Fibroblast of skin of left biceps (primary cell): ENCODE data around the gene OR51B4.
"Not testable (repeated sequence)": the region's sequence is repeated elsewhere in the genome, so short reads cannot be mapped to it uniquely, and the experiment has no call there.

Source experiments
- DNase-seq, 2 experiments: peaks; one replicate each; pipeline ENCODE4 v3.0.0-alpha.2; 2013; ENCODE audit warnings: low read depth in 2 of 2

OR51B4 gene

DNA sequence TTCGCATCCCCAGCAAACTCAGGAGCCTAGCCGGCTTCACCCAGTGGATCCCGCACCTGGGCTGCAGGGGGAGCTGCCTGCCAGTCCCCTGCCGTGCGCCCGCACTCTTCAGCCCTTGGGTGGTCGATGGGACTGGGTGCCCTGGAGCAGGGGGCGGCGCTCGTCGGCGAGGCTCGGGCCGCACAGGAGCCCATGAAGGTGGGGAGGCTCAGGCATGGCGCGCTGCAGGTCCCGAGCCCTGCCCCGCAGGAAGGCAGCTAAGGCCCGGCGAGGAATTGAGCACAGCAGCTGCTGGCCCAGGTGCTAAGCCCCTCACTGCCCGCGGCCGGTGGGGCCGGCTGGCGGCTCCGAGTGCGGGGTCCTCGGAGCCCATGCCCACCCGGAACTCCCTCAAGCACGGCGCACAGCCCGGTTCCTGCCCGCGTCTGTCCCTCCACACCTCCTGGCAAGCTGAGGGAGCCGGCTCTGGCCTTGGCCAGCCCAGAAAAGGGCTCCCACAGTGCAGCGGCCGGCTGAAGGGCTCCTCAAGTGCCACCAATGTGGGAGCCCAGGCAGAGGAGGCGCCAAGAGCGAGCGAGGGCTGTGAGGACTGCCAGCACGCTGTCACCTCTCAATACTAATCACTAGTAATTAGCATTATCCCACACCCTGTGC lies 7.3 kb downstream of the OR51B4 start:
- DNase-seq: not testable (repeated sequence)

DNA sequence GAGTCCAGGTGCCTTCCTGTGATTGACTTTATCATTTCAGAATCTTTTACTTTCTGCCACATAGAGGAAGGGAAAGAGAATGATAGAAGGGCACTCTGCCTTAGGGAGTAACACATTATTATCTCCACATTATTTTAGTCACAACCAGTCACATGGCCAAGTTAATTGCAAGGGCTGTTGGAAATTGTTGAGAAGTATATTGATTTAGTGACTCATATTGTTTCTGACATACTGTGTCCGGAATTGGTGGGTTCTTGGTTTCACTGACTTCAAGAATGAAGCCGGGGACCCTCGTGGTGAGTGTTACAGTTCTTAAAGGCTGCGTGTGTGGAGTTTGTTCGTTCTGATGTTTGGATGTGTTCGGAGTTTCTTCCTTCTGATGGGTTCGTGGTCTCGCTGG lies 8.7 kb downstream of the OR51B4 start:
- DNase-seq: no peak

DNA sequence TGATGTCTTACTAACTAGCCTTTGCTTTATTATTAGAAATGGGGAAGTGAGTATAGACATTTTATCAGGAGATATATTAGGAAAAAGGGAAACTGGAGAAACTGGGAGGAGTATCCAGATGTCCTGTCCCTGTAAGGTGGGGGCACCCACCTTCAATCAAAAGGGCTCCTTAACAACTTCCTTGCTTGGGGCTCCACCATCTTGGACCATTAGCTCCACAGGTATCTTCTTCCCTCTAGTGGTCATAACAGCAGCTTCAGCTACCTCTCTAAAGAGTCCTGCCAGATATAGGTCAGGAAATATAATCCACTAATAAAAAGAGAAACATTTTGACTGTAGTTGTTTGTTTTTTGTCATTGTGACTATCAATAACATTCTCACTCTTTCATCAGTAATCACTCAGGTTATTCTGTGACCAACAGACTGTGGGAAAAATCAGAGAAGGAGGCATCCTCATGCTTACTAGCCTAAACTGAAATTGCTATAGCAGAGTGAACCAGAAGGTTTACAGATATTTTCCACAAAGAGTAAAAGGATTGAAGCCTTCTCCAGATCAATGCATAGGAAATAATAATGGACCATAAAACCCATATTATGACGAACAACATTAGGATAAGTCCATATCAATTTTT lies 10.4 kb downstream of the OR51B4 start:
- DNase-seq: no peak

DNA sequence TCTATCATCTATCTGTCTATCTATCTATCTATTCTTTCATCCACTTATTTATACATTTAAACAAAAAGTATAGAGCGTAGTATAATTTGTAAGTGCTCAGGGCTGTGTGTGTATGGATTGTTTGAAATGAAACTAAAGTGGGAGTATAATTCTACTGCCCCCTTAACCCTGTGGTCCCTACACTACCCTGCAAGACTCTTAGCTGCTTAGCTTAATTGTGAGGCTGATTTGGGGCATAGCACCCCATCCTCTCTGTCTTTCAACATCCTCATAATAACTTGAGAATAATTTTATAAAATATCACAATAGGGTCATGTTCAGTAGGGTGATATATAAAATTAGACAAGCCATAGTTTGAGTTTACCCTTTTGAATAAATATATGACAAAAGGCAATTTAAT lies 11.6 kb downstream of the OR51B4 start:
- DNase-seq: no peak

DNA sequence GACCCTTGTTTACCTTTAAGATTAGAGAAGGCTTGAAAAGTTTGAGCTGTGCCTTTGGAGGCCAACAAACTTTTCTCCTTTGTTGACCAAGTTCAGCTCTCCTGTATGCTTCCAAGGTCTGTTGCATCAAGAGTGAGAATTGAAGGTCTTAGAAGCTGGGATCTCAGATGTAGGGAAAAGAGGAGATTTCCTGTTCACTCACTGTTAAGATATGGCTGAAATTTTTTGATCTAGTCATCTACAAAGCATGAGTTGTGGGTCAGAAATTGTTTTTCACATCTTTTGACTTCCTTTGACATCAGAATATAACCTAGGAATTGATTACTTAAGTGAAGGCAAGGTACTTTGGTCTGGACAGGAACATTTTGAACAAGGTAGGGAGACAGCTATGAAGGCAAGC lies 12.1 kb downstream of the OR51B4 start:
- no peak for DNase-seq

DNA sequence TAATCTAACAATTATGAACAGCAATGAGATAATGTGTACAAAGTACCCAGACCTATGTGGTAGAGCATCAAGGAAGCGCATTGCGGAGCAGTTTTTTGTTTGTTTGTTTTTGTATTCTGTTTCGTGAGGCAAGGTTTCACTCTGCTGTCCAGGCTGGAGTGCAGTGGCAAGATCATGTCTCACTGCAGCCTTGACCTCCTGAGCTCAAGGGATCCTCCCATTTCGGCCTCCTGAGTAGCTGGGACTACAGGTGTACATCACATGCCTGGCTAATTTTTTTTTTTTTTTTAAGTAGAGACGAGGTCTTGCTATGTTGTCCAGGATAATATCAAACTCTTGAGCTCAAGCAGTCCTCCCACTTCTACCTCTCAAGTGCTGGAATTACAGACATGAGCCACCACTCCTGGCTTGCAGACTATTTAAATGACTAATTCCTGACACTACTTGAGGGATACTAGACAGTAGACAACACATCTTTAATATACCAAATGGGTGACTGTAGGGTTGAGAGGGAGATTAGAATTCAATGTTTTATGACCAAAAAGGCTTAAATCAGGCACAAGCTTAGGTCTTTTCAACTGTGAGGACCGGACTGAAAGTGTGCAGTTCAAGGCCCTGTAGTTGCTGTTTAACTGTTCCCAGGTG lies 12.7 kb downstream of the OR51B4 start:
- no peak for DNase-seq

DNA sequence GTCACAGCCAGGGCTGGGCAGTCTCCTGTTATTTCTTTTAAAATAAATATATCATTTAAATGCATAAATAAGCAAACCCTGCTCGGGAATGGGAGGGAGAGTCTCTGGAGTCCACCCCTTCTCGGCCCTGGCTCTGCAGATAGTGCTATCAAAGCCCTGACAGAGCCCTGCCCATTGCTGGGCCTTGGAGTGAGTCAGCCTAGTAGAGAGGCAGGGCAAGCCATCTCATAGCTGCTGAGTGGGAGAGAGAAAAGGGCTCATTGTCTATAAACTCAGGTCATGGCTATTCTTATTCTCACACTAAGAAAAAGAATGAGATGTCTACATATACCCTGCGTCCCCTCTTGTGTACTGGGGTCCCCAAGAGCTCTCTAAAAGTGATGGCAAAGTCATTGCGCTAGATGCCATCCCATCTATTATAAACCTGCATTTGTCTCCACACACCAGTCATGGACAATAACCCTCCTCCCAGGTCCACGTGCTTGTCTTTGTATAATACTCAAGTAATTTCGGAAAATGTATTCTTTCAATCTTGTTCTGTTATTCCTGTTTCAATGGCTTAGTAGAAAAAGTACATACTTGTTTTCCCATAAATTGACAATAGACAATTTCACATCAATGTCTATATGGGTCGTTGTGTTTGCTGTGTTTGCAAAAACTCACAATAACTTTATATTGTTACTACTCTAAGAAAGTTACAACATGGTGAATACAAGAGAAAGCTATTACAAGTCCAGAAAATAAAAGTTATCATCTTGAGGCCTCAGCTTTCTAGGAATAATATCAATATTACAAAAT lies 13.4 kb downstream of the OR51B4 start:
- DNase-seq: no peak

DNA sequence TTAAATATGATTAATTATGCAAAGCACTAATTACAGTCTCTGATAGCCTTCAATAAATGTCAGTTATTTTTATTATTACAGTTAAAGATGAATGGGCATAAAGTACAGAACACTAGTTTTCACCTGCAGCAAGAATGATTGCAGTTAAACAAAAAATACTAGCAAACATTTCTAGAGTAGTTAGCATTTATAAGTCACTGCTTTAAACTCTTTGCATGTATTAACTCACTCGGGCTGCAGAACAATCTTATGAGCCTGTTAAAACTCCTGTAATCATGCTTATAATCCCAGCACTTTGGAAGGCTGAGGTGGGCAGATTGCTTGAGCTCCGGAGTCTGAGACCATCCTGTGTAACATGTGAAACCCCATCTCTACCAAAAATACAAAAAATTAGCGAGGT lies 14.8 kb downstream of the OR51B4 start:
- DNase-seq: no peak

DNA sequence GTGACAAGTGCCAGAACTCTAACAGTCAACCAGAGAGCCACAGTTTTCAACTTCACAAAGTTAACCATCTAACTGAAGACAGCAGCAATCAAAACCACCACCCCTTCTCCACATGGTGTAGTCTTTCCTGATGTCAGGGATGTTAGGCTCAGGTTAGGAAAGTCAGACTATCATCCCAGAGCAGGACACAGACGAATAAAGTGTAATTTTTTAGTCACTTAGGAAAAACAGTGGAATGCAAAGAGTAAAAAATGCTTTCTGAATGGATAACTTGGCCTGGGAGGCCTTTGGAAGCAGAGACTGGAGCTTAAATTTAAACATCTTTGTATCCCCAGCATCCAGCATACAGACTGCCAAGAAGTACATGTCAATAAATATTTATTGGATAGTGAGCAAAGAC lies 15.4 kb downstream of the OR51B4 start:
- DNase-seq: no peak

DNA sequence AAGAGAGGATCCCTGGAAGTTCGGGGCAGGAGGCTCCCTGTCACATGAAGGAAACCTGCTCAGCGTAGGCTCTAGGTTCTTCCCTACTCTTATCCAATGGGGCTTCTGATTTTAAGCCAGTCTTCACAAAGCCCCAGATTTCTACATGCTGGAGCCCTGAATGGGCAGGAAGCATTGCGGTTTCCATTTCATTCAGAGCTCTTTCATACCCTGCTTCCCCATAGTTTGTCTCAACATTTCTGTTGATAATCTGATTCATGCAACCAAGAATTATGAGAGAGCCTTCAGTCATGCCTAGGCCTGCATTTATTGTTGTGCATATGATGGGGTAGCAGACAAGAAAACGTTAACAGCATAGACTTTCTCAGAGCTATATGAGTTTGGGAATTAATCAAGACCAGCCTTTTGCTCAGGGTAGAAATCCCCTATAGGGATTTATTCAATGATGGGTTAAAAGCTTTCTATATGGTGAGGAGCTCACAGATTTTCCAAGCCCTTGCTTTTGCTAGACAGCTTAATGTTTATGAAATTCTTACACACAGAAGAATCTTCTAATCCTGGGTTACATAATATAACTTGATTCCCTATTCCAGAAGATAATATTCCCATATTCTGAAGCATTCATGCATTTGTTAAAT lies 15.9 kb downstream of the OR51B4 start:
- no peak for DNase-seq

DNA sequence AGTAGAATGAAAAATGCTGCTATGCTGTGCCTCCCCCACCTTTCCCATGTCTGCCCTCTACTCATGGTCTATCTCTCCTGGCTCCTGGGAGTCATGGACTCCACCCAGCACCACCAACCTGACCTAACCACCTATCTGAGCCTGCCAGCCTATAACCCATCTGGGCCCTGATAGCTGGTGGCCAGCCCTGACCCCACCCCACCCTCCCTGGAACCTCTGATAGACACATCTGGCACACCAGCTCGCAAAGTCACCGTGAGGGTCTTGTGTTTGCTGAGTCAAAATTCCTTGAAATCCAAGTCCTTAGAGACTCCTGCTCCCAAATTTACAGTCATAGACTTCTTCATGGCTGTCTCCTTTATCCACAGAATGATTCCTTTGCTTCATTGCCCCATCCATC lies 17.1 kb downstream of the OR51B4 start:
- no peak for DNase-seq

DNA sequence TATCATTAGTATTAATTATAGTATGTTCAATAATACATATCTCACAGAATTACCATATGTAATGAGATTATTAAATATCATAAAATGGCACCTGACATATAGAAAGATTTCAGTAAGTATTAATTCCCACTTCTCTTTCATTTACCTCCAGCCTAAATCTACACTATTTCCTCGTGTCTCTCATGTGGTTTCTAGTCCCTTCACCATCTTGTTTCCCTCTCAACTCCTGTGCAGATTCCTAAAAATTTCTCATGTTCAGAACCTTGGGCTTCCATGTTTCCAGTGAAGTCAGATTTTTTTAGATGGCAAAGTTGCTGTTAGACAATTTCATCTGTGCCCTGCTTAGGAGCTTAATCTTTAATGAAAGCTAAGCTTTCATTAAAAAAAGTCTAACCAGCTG lies 17.9 kb downstream of the OR51B4 start:
- no peak for DNase-seq

DNA sequence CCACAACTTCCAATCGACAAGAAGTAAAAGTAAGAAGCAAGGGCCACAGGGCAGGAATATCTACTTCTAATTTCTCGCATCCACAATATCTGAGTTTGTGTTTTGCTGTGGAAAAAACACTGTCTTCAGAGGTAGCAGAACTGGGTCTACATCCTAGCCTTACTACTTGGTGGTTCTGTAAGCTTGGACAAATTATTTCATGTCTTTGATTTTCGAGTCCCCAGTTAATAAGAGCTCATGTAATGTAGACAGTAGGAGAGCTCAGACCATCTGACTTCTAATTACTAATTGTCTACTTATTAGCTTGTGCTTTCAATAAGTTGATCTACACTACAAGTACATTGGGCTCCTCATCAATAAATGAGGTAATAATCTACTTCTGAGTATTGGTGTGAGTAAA lies 18.7 kb downstream of the OR51B4 start:
- DNase-seq: no peak

DNA sequence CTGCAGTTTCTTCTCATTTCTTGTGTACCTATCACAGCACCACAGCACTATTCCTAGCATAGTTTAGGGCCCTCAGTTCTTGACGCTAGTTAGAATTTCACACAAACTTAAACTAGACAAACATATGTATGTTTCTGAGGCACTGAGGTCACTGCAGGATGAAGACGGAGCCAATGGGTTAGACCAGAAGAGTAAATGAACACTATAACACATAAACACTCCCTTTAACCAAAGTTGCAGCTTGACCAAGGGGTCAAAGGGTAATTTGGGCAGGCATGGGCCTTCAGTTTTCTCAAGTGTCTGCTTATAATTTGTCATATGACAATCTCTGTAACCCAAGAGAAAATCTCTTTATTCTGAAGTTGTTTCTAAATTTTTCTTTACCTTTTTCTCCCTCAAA lies 19.1 kb downstream of the OR51B4 start:
- no peak for DNase-seq

DNA sequence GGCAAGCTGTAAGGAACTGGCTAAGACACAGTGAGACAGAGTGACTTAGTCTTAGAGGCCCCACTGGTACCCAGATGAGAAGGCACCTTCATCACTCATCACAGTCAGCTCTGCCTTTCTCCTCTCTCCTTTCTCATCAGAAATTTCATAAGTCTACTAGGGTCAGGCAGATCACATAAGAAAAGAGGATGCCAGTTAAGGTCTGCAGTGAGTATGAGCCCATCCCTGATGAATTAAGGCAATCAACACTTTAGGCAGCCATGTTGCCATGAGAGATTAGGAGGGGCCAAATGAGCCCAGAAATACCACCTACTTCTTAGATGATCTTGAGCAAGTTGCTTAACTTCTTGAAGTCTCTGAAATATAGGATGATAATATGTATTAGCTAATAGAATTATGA lies 20.1 kb downstream of the OR51B4 start:
- no peak for DNase-seq

DNA sequence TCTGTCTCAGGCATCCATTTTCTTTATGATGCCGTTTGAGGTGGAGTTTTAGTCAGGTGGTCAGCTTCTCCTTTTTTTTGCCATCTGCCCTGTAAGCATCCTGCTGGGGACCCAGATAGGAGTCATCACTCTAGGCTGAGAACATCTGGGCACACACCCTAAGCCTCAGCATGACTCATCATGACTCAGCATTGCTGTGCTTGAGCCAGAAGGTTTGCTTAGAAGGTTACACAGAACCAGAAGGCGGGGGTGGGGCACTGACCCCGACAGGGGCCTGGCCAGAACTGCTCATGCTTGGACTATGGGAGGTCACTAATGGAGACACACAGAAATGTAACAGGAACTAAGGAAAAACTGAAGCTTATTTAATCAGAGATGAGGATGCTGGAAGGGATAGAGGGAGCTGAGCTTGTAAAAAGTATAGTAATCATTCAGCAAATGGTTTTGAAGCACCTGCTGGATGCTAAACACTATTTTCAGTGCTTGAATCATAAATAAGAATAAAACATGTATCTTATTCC lies 21.1 kb downstream of the OR51B4 start:
- peak; percentile 81 for DNase-seq

DNA sequence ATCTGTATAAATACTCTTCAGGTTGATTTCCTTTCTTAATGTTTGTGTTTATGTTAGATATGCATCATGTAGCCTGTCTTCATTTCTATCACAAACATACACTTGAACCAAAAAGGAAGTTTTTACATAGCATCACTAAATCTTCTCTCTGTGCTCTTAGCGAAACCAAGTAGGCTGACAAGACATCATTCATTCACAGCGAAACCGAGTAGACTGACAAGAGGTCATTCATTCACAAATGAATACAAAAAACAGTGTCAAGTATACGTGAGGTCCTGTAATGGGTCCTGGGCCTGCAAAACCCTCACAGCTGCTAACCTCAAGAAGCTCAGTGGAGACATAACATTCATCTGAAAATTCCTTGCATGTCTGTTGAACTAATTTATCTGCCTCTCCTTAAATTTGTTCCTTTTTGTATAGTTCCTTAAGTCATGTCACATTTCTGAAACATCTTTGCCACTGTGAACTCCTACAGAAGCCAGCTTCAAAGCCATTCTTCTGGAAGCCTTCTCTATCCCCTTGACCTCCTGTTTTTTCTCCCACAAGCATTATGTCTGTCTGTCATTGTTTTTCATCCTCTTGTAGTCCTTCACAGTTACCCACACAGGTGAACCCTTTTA lies 22.2 kb downstream of the OR51B4 start:
- DNase-seq: no peak

DNA sequence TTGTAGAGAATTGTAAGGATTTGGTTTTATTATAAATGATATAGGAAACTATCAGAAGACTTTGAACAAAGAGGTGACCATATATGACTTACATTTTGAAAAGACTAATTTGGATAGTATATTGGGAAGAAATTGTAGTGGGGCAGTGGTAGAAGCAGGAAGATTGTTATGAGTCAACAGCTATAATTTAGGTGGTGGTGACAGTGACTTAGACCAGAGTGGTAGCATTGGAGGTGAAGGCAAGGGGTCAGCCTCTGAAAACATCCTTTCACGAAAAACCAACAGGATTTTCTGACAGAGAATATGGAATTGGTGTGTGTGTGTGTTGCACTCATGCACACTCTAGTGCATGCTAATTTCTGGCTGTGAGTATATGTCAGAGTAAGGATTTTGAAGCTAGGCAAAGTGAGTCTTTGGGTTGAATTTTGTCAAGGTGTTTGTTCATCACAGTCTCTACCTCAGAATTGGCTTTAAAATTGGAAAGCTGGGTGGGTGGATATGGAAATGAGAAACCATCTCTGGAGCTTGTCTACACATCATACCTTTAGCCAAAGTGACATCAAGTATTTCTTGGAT lies 23.9 kb downstream of the OR51B4 start:
- no peak for DNase-seq

DNA sequence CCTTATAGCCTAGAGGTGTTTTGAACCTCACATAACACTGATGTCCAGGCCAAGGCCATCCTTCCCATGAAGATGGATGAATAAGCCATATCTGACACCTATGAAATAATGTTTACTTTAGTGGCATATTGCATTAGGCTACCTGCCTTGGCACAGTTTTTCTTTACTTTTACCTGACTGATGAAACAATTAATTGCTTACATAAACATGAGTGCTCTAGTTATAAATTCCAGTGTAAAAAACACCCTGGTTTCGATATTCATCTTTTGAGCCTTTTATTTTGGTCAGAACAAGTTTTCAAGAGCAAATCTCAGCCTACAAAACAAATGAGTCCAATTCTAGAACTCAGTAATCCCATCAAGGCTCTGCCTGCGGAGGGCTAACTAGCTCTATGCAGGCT lies 25.0 kb downstream of the OR51B4 start:
- no peak for DNase-seq

DNA sequence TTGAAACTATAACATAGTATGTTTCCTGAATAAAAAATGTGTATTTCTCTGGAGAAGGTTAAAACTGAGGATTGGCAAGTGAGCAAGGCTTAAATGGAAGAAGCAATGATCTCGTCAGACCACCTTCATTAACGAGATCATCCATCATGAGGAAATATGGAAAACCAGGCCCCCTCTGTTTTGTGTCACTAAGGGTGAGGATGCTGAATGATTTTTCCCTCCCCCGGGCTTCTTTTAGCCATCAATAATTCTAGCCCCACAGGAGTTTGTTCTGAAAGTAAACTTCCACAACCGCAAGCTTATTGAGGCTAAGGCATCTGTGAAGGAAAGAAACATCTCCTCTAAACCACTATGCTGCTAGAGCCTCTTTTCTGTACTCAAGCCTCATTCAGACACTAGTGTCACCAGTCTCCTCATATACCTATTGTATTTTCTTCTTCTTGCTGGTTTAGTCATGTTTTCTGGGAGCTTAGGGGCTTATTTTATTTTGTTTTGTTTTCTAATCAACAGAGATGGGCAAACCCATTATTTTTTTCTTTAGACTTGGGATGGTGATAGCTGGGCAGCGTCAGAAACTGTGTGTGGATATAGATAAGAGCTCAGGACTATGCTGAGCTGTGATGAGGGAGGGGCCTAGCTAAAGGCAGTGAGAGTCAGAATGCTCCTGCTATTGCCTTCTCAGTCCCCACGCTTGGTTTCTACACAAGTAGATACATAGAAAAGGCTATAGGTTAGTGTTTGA lies 26.2 kb downstream of the OR51B4 start:
- no peak for DNase-seq
